Keratinocyte (primary cell): ENCODE measurements around the gene KCNMA1. TPM values are rescaled to one million over a fixed set of nuclear protein-coding genes. Genes with fewer than 3 reads are reported as not detected.

ENCODE experiments used
- DNase-seq: peaks from one replicate; pipeline ENCODE4 v3.0.0-alpha.2; 2011; ENCODE audit warnings: low read depth, missing footprints, low spot score
- FAIRE-seq: peaks from 2 replicates; lab custom pipeline; 2011; peaks lifted over from hg19 to GRCh38; lab: Jason Lieb, UNC
- H2AFZ ChIP-seq: 2 replicates; pipeline ENCODE4 v1.6.0; 2012; ENCODE audit warnings: low read length, control low read depth, inconsistent platforms; ENCODE audit not compliant: control insufficient read depth
- H3K27ac ChIP-seq: 2 replicates; pipeline ENCODE4 v1.5.1; 2011; ENCODE audit warnings: low read length; ENCODE audit not compliant: control insufficient read depth, insufficient read depth
- H3K27me3 ChIP-seq: 3 replicates; pipeline ENCODE4 v1.6.0; 2011; ENCODE audit warnings: low read length; ENCODE audit not compliant: control insufficient read depth, insufficient read depth; ENCODE audit errors: extremely low read depth
- H3K36me3 ChIP-seq, 2 experiments: 2 replicates in 1 of 2; 3 replicates in 1 of 2; pipeline ENCODE4 v1.5.1; 2011; ENCODE audit warnings: low read length in 2 of 2, mild to moderate bottlenecking in 1 of 2; ENCODE audit not compliant: control insufficient read depth in 2 of 2, insufficient read depth in 2 of 2; ENCODE audit errors: extremely low read depth in 1 of 2
- H3K4me1 ChIP-seq: 3 replicates; pipeline ENCODE4 v1.5.1; 2011; ENCODE audit warnings: low read length; ENCODE audit not compliant: control insufficient read depth, insufficient read depth; ENCODE audit errors: extremely low read depth
- H3K4me2 ChIP-seq: 3 replicates; pipeline ENCODE4 v1.6.0; 2011; ENCODE audit warnings: low read depth, low read length; ENCODE audit not compliant: control insufficient read depth, insufficient read depth; ENCODE audit errors: extremely low read depth
- H3K4me3 ChIP-seq, 3 experiments: fragments of 200-600 bp in 1 of 3; sonication (generic) in 1 of 3; 2 replicates in 2 of 3; 3 replicates in 1 of 3; pipeline ENCODE4 v1.5.1; 2011 to 2016; ENCODE audit warnings: low read length in 3 of 3, mild to moderate bottlenecking in 3 of 3, control low read depth in 2 of 3, inconsistent platforms in 1 of 3, low read depth in 1 of 3, mixed read lengths in 1 of 3, mixed run types in 1 of 3, moderate library complexity in 1 of 3; ENCODE audit not compliant: control insufficient read depth in 2 of 3, insufficient read depth in 2 of 3; ENCODE audit errors: extremely low read depth in 1 of 3
- H3K79me2 ChIP-seq: 2 replicates; pipeline ENCODE4 v1.6.0; 2012; ENCODE audit warnings: low read length; ENCODE audit not compliant: control insufficient read depth, insufficient read depth
- H3K9ac ChIP-seq: 3 replicates; pipeline ENCODE4 v1.6.0; 2011; ENCODE audit warnings: low read length; ENCODE audit not compliant: control insufficient read depth, insufficient read depth; ENCODE audit errors: extremely low read depth
- H3K9me1 ChIP-seq: 3 replicates; pipeline ENCODE4 v1.6.0; 2011; ENCODE audit warnings: low read length; ENCODE audit not compliant: control insufficient read depth, insufficient read depth; ENCODE audit errors: extremely low read depth
- H3K9me3 ChIP-seq: 2 replicates; pipeline ENCODE4 v1.5.1; 2012; ENCODE audit warnings: low read depth, low read length; ENCODE audit not compliant: control insufficient read depth
- H4K20me1 ChIP-seq: 3 replicates; pipeline ENCODE4 v1.6.0; 2011; ENCODE audit warnings: low read length; ENCODE audit not compliant: control insufficient read depth, insufficient read depth; ENCODE audit errors: extremely low read depth
- CTCF ChIP-seq, 3 experiments: IDR thresholded peaks in 1 of 3; conservative IDR thresholded peaks in 1 of 3; optimal IDR thresholded peaks in 1 of 3; 2 replicates in 2 of 3; 3 replicates in 1 of 3; pipeline versions ENCODE3 to v1.5.1; 2011; ENCODE audit warnings: low read length in 3 of 3, mild to moderate bottlenecking in 3 of 3, moderate library complexity in 2 of 3, control low read depth in 1 of 3, inconsistent platforms in 1 of 3; ENCODE audit not compliant: insufficient read depth in 2 of 3; ENCODE audit errors: extremely low read depth in 1 of 3
- EZH2 ChIP-seq: IDR thresholded peaks from one replicate; pipeline ENCODE4 v1.6.1; 2012; ENCODE audit warnings: inconsistent platforms, mild to moderate bottlenecking, low read length, moderate library complexity
- dilution Hi-C: fragments of 300-500 bp; cut with MboI; formaldehyde crosslinking; loops from one replicate; pipeline ENCODE4 v1.7.0; 2020; ENCODE audit warnings: low sequenced_read_pairs; ENCODE audit not compliant: extremely low pct_ligation_motif_present
- polyA plus RNA-seq, 5 experiments: library from polyadenylated mRNA; depleted of rRNA in 3 of 5; stranded (reverse) in 3 of 5; stranded (forward) in 1 of 5; unstranded in 1 of 5; fragments of >200 nt; gene quantifications; 1 replicate in 1 of 5; 2 replicates in 3 of 5; 3 replicates in 1 of 5; pipeline versions ENCODE4 v1.2.1 to v1.2.3, GENCODE V29; 2011 to 2012; ENCODE audit warnings: missing spikeins in 2 of 5, low read depth in 1 of 5, low replicate concordance in 1 of 5

The KCNMA1 gene
- polyA plus RNA-seq, 1 donor (not counting 4 experiments of a cell fraction or from before 2014, with no cell fraction given) = 6.3 TPM

GRCh38 chr10:77478962-77479359 is 158.6 kb downstream of the KCNMA1 start:
- no peak overlapping the region for H2AFZ ChIP-seq
- TF ChIP-seq CTCF (optimal IDR thresholded peaks at IDR 0.05 in 1 of 3, IDR thresholded peaks at IDR 0.05 in 1 of 3, conservative IDR thresholded peaks at IDR 0.05 in 1 of 3; ENCODE audit: extremely low read depth in 1 of 3, insufficient read depth in 2 of 3, low read length in 3 of 3) (no peak), EZH2 (no peak)
- H3K4me2 ChIP-seq = no peak overlapping the region
- H3K9ac ChIP-seq = no peak overlapping the region
- H3K36me3 ChIP-seq = no peaks in the 10 kb centered on the region
- H3K4me1 ChIP-seq = peaks cover 8% of the 10 kb centered on the region
- DNase-seq (no peak), FAIRE-seq (no peak)
- H4K20me1 ChIP-seq = no peaks in the 10 kb centered on the region
- no peaks in the 10 kb centered on the region for H3K27me3 ChIP-seq
- no peaks in the 10 kb centered on the region for H3K9me3 ChIP-seq
- H3K9me1 ChIP-seq = no peaks in the 10 kb centered on the region
- H3K79me2 ChIP-seq = no peaks in the 10 kb centered on the region
- H3K27ac ChIP-seq = no peak overlapping the region
- H3K4me3 ChIP-seq = no peak overlapping the region
- dilution Hi-C loops = no loop called here

- Histone ChIP-seq H4K20me1 (no peaks in the 10 kb centered on the region), H3K9me3 (no peaks in the 10 kb centered on the region), H3K9ac (no peak overlapping the region), H3K4me1 (peaks cover 8% of the 10 kb centered on the region), H3K27ac (no peak overlapping the region), H3K4me2 (no peak overlapping the region), H2AFZ (no peak overlapping the region), H3K27me3 (no peaks in the 10 kb centered on the region), H3K36me3 (no peaks in the 10 kb centered on the region), H3K9me1 (no peaks in the 10 kb centered on the region), H3K79me2 (no peaks in the 10 kb centered on the region), H3K4me3 (no peak overlapping the region)
- DNase-seq (peak; percentile 62), FAIRE-seq (peak; percentile 95)
- TF ChIP-seq CTCF (optimal IDR thresholded peaks at IDR 0.05 in 1 of 3, IDR thresholded peaks at IDR 0.05 in 1 of 3, conservative IDR thresholded peaks at IDR 0.05 in 1 of 3; ENCODE audit: extremely low read depth in 1 of 3, insufficient read depth in 2 of 3, low read length in 3 of 3) (no peak), EZH2 (no peak)
- dilution Hi-C loops = no loop called here
Observed at GRCh38 chr10:77478247-77478961, 159.2 kb downstream of the KCNMA1 start.
